ENCODE data around the gene HOXA10. TPM values are rescaled to one million over a fixed set of nuclear protein-coding genes. Genes with fewer than 3 reads are reported as not detected.

The HOXA10 gene
- total RNA-seq, 2 donors from 2014 or later, result not detected

DNA sequence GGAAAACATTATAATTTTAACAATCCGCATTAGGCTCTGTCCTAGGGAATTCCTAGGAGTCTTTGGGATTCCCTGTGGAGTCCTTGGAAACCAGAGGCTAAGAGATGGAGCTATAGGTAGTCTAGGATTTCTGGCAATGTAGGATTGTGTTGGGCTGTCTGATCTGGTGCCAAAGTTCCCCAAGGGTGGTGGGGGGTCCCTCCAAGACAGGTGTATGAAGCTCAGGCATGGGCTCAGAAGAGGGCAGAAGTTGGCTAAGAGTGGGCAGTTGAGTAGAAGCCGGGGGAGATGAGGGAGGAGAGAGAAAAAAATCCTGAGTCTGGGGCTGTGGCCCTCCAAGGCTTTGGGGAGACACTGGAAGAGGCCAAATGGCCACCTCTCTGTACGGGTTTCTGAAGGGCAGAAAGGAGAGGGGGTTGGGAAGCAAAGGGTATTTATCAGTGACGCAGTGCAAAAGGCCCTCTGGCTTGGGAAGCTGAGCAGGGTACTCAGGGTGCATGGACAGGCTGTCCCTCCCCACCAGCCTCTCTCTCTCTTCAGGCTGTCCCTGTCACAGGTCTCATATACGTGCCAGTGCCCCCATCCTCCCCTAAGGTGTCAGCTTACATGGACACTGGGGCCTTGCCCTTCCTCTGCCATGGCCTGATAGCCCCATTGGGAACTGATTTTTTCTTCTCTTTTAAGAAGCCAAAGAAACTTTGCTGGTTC lies 27.5 kb downstream of the HOXA10 start:
- H3K27me3 Mint-ChIP-seq, result peaks cover 83% of the 10 kb centered on the region
- H3K36me3 Mint-ChIP-seq (ENCODE audit: low read depth), result peaks cover 6% of the 10 kb centered on the region
- no peaks in the 10 kb centered on the region for H3K9me3 ChIP-seq (ENCODE audit: control insufficient read depth, low read length, poor library complexity, severe bottlenecking)
- no peak overlapping the region for H3K4me3 Mint-ChIP-seq
- no peak overlapping the region for H3K27ac Mint-ChIP-seq
- peaks cover 24% of the 10 kb centered on the region for H3K4me1 Mint-ChIP-seq
- no peak for DNase-seq
- ATAC-seq, result no peak

DNA sequence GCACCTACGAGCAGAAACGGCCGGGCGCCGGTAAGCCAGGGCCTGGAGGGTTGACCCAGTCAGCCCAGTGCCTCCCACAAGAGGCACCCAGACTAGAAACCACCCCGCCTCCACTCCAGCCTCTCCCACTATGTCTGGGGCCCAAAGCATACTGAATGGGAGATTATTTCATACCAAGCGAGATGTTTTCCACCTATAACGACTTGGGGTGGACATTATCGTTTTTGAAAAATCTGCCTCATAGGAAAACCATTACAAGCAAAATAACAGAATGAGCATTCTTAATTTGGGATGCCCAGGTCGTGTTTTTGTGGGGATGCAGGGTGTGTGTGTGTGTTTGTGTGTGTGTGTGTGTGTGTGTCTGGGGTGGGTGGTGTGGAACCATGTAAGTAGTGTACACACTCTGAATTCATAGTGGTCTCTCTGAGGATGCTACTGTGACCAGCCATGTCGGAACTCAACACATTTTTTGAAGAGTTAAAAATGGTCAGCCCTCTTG lies 28.2 kb downstream of the HOXA10 start:
- ATAC-seq (no peak), DNase-seq (no peak)
- H3K9me3 ChIP-seq (ENCODE audit: control insufficient read depth, low read length, poor library complexity, severe bottlenecking), result no peaks in the 10 kb centered on the region
- no peak overlapping the region for H3K4me3 Mint-ChIP-seq
- H3K4me1 Mint-ChIP-seq, result peaks cover 17% of the 10 kb centered on the region
- H3K27me3 Mint-ChIP-seq, result peaks cover 82% of the 10 kb centered on the region
- H3K27ac Mint-ChIP-seq, result no peak overlapping the region
- H3K36me3 Mint-ChIP-seq (ENCODE audit: low read depth), result peaks cover 5% of the 10 kb centered on the region

DNA sequence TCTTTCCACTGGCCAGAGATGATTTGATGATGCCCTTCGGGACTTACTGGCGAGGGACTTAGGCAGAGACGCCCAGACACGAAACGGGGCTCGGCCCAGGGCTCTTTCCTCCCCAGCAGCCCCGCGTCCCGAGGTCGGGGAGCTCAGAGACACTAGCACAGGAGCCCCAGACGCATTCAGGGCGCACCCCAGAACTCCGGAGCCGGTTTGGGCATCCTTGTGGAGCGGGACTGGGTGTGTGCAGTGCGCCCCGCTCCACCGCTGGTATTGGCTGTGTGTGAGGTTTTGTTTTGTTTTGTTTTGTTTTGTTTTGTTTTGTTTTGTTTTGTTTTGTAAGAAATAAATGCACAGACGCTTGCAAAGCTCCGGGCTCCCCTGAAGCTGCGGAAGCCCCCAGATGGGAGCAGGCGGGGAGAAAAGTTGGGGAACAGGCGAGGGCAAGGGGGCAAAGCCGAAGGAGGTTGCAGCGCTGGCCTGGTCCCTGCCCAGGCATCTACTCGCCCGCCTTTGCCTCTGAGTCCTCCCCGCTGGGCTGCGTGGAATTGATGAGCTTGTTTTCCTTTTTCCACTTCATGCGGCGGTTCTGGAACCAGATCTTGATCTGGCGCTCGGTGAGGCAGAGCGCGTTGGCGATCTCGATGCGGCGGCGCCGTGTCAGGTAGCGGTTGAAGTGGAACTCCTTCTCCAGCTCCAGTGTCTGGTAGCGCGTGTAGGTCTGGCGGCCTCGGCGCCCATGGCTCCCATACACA lies 28.8 kb downstream of the HOXA10 start:
- H3K9me3 ChIP-seq (ENCODE audit: control insufficient read depth, low read length, poor library complexity, severe bottlenecking), result no peaks in the 10 kb centered on the region
- H3K27ac Mint-ChIP-seq, result no peak overlapping the region
- no peak overlapping the region for H3K4me3 Mint-ChIP-seq
- peaks cover 12% of the 10 kb centered on the region for H3K4me1 Mint-ChIP-seq
- ATAC-seq, result no peak
- H3K27me3 Mint-ChIP-seq, result peaks cover 76% of the 10 kb centered on the region
- H3K36me3 Mint-ChIP-seq (ENCODE audit: low read depth), result peaks cover 2% of the 10 kb centered on the region
- DNase-seq, result no peak

DNA sequence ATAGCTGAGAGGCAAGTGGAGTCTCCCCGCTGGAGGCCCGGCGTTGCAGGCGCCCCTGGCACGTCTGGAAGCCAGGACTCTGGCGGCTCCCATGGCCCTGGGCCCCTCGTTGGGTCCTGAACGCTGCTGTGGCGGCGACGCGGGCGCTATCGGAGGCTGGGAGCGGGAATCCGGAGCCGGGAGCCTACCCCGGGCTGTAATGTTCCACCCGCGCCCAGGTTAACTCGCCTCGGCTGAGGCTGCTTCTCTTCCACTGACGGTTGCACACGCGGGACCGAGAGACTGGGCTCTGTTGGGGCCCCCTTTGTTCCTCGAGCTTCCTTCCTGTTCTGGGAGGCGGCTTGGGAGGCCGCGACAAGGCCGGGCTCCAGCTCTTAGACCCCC lies 29.3 kb downstream of the HOXA10 start:
- peaks cover 2% of the 10 kb centered on the region for H3K36me3 Mint-ChIP-seq (ENCODE audit: low read depth)
- DNase-seq (no peak), ATAC-seq (no peak)
- H3K9me3 ChIP-seq (ENCODE audit: control insufficient read depth, low read length, poor library complexity, severe bottlenecking), result no peaks in the 10 kb centered on the region
- H3K4me1 Mint-ChIP-seq, result peaks cover 10% of the 10 kb centered on the region
- H3K27ac Mint-ChIP-seq, result no peak overlapping the region
- H3K27me3 Mint-ChIP-seq, result peaks cover 70% of the 10 kb centered on the region
- H3K4me3 Mint-ChIP-seq, result no peak overlapping the region

DNA sequence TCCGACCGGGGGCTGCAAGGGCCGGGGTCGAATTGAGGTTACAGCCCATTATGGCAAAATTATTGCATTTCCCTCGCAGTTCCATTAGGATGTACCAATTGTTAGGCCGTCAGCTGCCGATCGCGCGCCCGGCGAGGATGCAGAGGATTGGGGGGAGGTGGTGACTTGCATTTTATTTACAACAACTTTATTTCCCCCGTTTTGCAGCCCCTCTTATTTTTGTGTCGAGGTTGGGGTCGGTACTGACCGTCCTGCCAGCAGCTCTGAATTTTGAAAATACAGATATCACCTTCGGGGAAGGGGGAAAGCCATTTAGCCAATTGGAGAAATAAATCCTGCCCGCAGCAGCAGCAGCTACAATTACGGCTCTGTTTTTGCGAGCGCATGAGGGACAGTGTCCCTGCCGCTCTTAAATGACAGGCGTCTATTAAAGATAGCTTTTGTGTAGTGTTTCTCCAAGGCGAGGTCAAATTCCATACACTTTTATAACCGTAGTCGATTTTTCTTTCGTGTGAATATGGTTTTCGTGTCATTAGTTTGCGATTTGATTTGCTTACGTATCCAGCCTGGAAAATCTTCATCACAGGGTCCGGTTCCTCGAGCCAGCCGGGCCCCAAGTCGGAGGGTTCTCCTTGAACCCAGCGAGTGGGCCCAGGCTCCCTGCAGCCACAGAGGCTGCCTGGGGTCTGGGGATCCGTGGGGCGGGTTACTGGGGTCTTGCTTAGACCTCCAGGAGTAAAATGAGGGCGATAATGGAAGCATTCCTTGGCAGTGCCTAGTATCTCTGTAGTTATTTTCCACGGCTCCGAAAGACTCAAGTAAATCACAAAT lies 30.0 kb downstream of the HOXA10 start:
- ATAC-seq (no peak), DNase-seq (no peak)
- no peak overlapping the region for H3K4me3 Mint-ChIP-seq
- no peak overlapping the region for H3K27ac Mint-ChIP-seq
- H3K4me1 Mint-ChIP-seq, result peaks cover 10% of the 10 kb centered on the region
- H3K9me3 ChIP-seq (ENCODE audit: control insufficient read depth, low read length, poor library complexity, severe bottlenecking), result no peaks in the 10 kb centered on the region
- H3K27me3 Mint-ChIP-seq, result peaks cover 64% of the 10 kb centered on the region
- peaks cover 2% of the 10 kb centered on the region for H3K36me3 Mint-ChIP-seq (ENCODE audit: low read depth)

DNA sequence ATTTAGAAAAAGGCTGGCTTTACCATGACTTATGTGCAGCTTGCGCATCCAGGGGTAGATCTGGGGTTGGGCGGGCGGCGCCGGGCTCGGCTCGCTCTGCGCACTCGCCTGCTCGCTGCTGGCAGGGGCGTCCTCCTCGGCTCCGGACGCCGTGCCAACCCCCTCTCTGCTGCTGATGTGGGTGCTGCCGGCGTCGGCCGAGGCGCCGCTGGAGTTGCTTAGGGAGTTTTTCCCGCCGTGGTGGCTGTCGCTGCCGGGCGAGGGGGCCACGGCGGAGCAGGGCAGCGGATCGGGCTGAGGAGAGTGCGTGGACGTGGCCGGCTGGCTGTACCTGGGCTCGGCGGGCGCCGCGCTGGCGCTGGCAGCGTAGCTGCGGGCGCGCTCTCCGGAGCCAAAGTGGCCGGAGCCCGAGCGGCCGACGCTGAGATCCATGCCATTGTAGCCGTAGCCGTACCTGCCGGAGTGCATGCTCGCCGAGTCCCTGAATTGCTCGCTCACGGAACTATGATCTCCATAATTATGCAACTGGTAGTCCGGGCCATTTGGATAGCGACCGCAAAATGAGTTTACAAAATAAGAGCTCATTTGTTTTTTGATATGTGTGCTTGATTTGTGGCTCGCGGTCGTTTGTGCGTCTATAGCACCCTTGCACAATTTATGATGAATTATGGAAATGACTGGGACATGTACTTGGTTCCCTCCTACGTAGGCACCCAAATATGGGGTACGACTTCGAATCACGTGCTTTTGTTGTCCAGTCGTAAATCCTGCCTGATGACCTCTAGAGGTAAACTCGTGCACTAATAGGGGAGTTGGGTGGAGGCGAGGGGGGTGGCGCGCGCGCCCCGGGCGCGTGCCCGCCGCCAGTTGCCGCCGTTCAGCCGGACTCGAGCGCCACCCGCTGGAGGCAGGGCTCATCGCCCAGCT lies 30.8 kb downstream of the HOXA10 start, which contains the start of gene HOXA5:
Gene HOXA5 (minus strand): TSS at position 659 of the 927 bp plus-strand sequence. CDS start 74 bp downstream, at position 585.
- Mint-ChIP-seq H3K4me3 (no peak within 1 kb of the TSS), H3K36me3 (ENCODE audit: low read depth) (peaks cover 2% of the 10 kb centered on the region), H3K27me3 (peaks cover 62% of the 10 kb centered on the region), H3K4me1 (peaks cover 10% of the 10 kb centered on the region), H3K27ac (no peak within 1 kb of the TSS)
- DNase-seq, result no peak
- H3K9me3 ChIP-seq (ENCODE audit: control insufficient read depth, low read length, poor library complexity, severe bottlenecking), result no peaks in the 10 kb centered on the region
- no peak for ATAC-seq

DNA sequence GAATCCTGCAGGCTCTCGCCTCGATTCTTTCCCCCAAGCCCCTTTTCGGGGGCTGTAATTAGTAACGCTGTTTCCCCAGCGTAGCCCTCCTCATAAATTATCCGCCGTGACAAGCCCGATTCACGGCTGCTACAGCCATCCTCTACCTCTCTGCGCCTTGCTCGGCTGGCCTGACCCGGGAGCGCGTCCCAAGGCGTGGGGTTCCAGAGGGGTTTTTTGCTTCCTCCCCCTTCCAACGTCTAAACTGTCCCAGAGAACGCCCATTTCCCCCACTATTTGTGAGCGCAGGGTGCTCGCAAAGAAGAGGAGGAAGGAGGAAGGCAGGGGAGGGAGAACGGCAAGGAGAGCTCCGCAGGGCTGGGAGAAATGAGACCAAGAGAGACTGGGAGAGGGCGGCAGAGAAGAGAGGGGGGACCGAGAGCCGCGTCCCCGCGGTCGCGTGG lies 31.5 kb downstream of the HOXA10 start:
- H3K36me3 Mint-ChIP-seq (ENCODE audit: low read depth), result peaks cover 2% of the 10 kb centered on the region
- peaks cover 6% of the 10 kb centered on the region for H3K4me1 Mint-ChIP-seq
- DNase-seq (no peak), ATAC-seq (no peak)
- no peak overlapping the region for H3K4me3 Mint-ChIP-seq
- no peaks in the 10 kb centered on the region for H3K9me3 ChIP-seq (ENCODE audit: control insufficient read depth, low read length, poor library complexity, severe bottlenecking)
- H3K27ac Mint-ChIP-seq, result no peak overlapping the region
- H3K27me3 Mint-ChIP-seq, result peaks cover 64% of the 10 kb centered on the region

DNA sequence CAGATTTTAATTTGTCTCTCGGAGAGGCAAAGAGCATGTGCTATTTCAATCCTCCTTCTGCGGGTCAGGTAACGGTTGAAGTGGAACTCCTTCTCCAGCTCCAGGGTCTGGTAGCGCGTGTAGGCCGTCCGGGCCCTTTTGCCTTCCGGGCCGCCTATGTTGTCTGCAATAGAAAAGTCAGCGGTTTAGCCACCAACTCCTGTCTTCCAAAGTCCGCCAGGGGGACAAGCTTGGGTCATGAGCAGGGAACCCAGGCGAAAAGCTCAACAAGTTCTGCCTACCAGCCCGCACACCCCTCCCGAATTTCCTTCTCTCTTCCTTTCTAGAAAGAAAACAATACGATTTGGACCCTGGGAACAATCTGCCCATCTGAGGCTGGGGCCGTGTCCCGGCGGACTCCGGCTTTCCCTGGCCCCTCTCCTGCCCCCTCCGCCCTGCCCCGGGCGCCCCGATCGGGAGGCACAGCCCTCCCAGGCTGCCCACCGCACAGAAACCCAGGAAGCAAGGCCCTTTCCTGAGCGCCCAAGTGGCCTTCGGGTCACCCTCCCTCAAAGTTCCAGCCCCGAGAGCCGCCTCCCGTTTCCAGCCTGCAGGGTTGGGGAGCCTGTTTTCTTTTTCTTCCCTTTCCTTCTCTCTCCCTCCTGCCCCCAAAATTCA lies 32.1 kb downstream of the HOXA10 start:
- no peak for DNase-seq
- H3K4me3 Mint-ChIP-seq, result no peak overlapping the region
- peaks cover 6% of the 10 kb centered on the region for H3K4me1 Mint-ChIP-seq
- no peak for ATAC-seq
- H3K27me3 Mint-ChIP-seq, result peaks cover 64% of the 10 kb centered on the region
- no peak overlapping the region for H3K27ac Mint-ChIP-seq
- peaks cover 2% of the 10 kb centered on the region for H3K9me3 ChIP-seq (ENCODE audit: control insufficient read depth, low read length, poor library complexity, severe bottlenecking)
- peaks cover 2% of the 10 kb centered on the region for H3K36me3 Mint-ChIP-seq (ENCODE audit: low read depth)

DNA sequence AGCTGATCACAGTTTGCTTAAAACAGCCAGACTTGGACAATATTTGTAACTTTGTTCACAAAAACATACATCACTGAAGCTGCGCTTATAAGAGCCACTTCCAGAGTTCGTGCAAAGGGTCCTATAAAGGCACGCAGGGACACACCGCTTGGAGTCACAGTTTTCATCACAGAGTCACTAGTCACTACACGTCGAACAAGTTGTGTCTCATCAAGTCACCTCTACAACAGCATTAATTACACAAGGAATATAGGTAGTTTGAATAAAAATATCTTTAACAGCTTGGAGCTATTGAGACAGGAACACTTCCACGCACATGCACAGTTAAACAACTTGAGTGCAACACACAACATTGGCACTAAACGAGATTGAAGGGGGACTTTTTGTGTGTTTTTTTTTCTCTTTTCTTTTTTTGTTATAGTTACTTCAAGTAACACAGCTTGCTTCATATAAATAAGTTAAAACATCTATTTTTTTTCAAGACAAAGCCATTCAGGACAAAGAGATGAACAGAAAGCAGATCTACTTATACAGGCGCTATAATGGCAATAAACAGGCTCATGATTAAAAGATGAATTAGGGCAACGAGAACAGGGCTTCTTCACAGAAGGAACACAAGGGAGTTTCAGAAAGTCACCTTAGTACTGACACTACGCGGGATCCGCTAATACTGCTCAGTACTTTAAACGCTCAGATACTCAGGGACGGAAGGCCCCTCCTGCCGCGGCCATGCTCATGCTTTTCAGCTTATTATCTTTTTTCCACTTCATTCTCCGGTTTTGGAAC lies 32.8 kb downstream of the HOXA10 start:
- H3K4me3 Mint-ChIP-seq, result no peak overlapping the region
- peaks cover 64% of the 10 kb centered on the region for H3K27me3 Mint-ChIP-seq
- no peak for DNase-seq
- peaks cover 4% of the 10 kb centered on the region for H3K4me1 Mint-ChIP-seq
- no peak for ATAC-seq
- H3K9me3 ChIP-seq (ENCODE audit: control insufficient read depth, low read length, poor library complexity, severe bottlenecking), result peaks cover 2% of the 10 kb centered on the region
- no peak overlapping the region for H3K27ac Mint-ChIP-seq
- H3K36me3 Mint-ChIP-seq (ENCODE audit: low read depth), result no peaks in the 10 kb centered on the region

DNA sequence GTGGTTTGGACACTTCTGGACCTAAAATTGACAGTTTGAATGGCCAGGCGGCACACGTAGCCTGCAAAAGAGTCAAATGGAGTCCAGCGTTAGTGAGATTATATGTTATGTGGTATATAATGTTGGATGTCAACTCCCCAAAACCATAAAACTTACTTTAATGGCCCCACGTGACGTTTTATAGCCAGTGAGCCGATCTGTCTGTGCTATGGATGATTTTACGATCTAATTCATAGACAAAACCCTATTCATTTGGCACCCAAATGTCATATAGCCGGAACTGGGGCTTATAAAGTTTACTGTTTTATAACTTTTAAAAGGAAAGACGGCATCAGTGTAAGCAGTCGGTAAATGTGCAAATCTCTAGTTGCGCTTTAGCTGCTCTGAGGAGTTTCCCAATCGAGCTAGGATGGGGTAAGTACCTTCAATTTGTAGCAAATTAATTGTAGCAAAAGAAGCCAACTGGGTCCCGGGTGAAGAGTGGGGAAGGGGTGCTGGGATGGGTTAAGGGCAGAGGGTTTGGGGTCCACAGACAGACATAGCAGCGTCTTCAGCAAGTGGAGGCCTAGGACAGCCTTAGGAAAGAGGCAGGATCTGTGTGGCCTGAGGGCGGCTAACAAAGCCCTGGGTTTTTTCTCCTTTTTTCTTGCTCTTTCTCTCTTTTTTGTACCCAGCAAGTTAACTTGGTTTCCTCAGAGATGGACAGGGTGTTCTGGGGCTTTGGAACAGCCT lies 33.8 kb downstream of the HOXA10 start:
- Mint-ChIP-seq H3K27ac (no peak overlapping the region), H3K27me3 (peaks cover 64% of the 10 kb centered on the region), H3K36me3 (ENCODE audit: low read depth) (no peaks in the 10 kb centered on the region), H3K4me1 (peaks cover 6% of the 10 kb centered on the region), H3K4me3 (no peak overlapping the region)
- peaks cover 2% of the 10 kb centered on the region for H3K9me3 ChIP-seq (ENCODE audit: control insufficient read depth, low read length, poor library complexity, severe bottlenecking)
- DNase-seq, result no peak
- ATAC-seq, result no peak

Data from T-helper 17 cell (primary cell).